ENCODE results near the gene JOSD2.

The JOSD2 gene

GRCh38 chr19:50511069-50511822 is at the start of gene JOSD2:
TSS of gene JOSD2 (minus strand) at chr19:50511191. CDS start at chr19:50510431, 760 bp downstream.
- DNase-seq: peak; percentile 87 to 98

GRCh38 chr19:50559636-50560035 is 48.6 kb upstream of the JOSD2 start:
- DNase-seq: no peak

- DNase-seq: no peak
These were observed 47.5 kb upstream of the JOSD2 start for GRCh38 chr19:50558449-50558848.

GRCh38 chr19:50558039-50558438 is 47.0 kb upstream of the JOSD2 start:
- no peak for DNase-seq

GRCh38 chr19:50557009-50557613 is 46.1 kb upstream of the JOSD2 start:
- no peak for DNase-seq

- DNase-seq: peak; percentile 41 to 45
These were observed 45.5 kb upstream of the JOSD2 start for GRCh38 chr19:50556282-50557008.

GRCh38 chr19:50555450-50556281 is 44.7 kb upstream of the JOSD2 start:
- DNase-seq: no peak

- no peak for DNase-seq
These were observed 44.0 kb upstream of the JOSD2 start for GRCh38 chr19:50555033-50555432.

GRCh38 chr19:50554212-50554611 is 43.2 kb upstream of the JOSD2 start:
- DNase-seq: no peak

- DNase-seq: no peak
These were observed 42.2 kb upstream of the JOSD2 start for GRCh38 chr19:50553134-50553703.

GRCh38 chr19:50552540-50552939 is 41.5 kb upstream of the JOSD2 start:
- no peak for DNase-seq

- no peak for DNase-seq
These were observed 40.8 kb upstream of the JOSD2 start for GRCh38 chr19:50551715-50552187.

- no peak for DNase-seq
These were observed 40.2 kb upstream of the JOSD2 start for GRCh38 chr19:50551034-50551714.

GRCh38 chr19:50550594-50550966 is 39.6 kb upstream of the JOSD2 start:
- no peak for DNase-seq

- no peak for DNase-seq
These were observed 39.1 kb upstream of the JOSD2 start for GRCh38 chr19:50549927-50550593.

- no peak for DNase-seq
These were observed 38.3 kb upstream of the JOSD2 start for GRCh38 chr19:50549059-50549926.

GRCh38 chr19:50548191-50549058 is 37.4 kb upstream of the JOSD2 start:
- DNase-seq: no peak

GRCh38 chr19:50547385-50548190 is 36.6 kb upstream of the JOSD2 start:
- DNase-seq: no peak

Measured in bone marrow (tissue), 2 donors.